ENCODE data around the gene GRIK4.
"Not testable (repeated sequence)": the region's sequence is repeated elsewhere in the genome, so short reads cannot be mapped to it uniquely, and the experiment has no call there.

- TF ChIP-seq CTCF, EZH2 (IDR thresholded peaks at IDR 0.05): not testable (repeated sequence)
These were observed 520.1 kb downstream of the GRIK4 start for GRCh38 chr11:121031648-121032047.
